ENCODE measurements around the gene VIPR1. TPM values are rescaled to one million over a fixed set of nuclear protein-coding genes. Genes with fewer than 3 reads are reported as not detected.

VIPR1 gene
- total RNA-seq, 2 donors from 2014 or later: 31.0 to 48.7 TPM

GRCh38 chr3:42468111-42468510 is 34.3 kb upstream of the VIPR1 start:
- no peak overlapping the region for H3K4me3 ChIP-seq
- no peaks in the 10 kb centered on the region for H3K36me3 ChIP-seq
- no peaks in the 10 kb centered on the region for H3K4me1 ChIP-seq (ENCODE audit: control insufficient read depth in 1 of 2, low read depth in 2 of 2)
- DNase-seq (ENCODE audit: low spot score): no peak
- no peak for ATAC-seq (ENCODE audit: insufficient number of reproducible peaks, low FRiP score, low read depth)
- TF ChIP-seq CTCF (IDR thresholded peaks at IDR 0.05): no peak
- H3K27ac ChIP-seq: no peak overlapping the region
- no peaks in the 10 kb centered on the region for H3K9me3 ChIP-seq
- H3K27me3 ChIP-seq (replicated peaks; ENCODE audit: insufficient read depth): no peaks in the 10 kb centered on the region

GRCh38 chr3:42472555-42472954 is 29.9 kb upstream of the VIPR1 start:
- Histone ChIP-seq H3K4me1 (ENCODE audit: control insufficient read depth in 1 of 2, low read depth in 2 of 2) (peaks cover 8 to 10% of the 10 kb centered on the region in 2 donors), H3K9me3 (no peaks in the 10 kb centered on the region), H3K27me3 (replicated peaks; ENCODE audit: insufficient read depth) (no peaks in the 10 kb centered on the region), H3K4me3 (no peak overlapping the region), H3K36me3 (no peaks in the 10 kb centered on the region), H3K27ac (no peak overlapping the region)
- no peak for ATAC-seq (ENCODE audit: insufficient number of reproducible peaks, low FRiP score, low read depth)
- no peak for DNase-seq (ENCODE audit: low spot score)
- TF ChIP-seq CTCF (IDR thresholded peaks at IDR 0.05): no peak

- Histone ChIP-seq H3K27me3 (replicated peaks; ENCODE audit: insufficient read depth) (no peaks in the 10 kb centered on the region), H3K4me1 (ENCODE audit: control insufficient read depth in 1 of 2, low read depth in 2 of 2) (peaks cover 8 to 10% of the 10 kb centered on the region in 2 donors), H3K27ac (no peak overlapping the region), H3K36me3 (no peaks in the 10 kb centered on the region), H3K4me3 (no peak overlapping the region), H3K9me3 (no peaks in the 10 kb centered on the region)
- no peak for DNase-seq (ENCODE audit: low spot score)
- TF ChIP-seq CTCF (IDR thresholded peaks at IDR 0.05): no peak
- no peak for ATAC-seq (ENCODE audit: insufficient number of reproducible peaks, low FRiP score, low read depth)
Measured at GRCh38 chr3:42473083-42473932, 29.1 kb upstream of the VIPR1 start.

GRCh38 chr3:42476225-42477125 is 26.0 kb upstream of the VIPR1 start:
- peaks cover 3% of the 10 kb centered on the region for H3K9me3 ChIP-seq
- no peaks in the 10 kb centered on the region for H3K36me3 ChIP-seq
- no peak for TF ChIP-seq CTCF (IDR thresholded peaks at IDR 0.05)
- no peaks in the 10 kb centered on the region for H3K27me3 ChIP-seq (replicated peaks; ENCODE audit: insufficient read depth)
- DNase-seq (ENCODE audit: low spot score): no peak
- ATAC-seq (ENCODE audit: insufficient number of reproducible peaks, low FRiP score, low read depth): peak; percentile 9
- peak overlapping the region in 1 of 2 donors; percentile 50 for H3K27ac ChIP-seq
- H3K4me3 ChIP-seq: no peak overlapping the region
- peaks cover 8 to 10% of the 10 kb centered on the region in 2 donors for H3K4me1 ChIP-seq (ENCODE audit: control insufficient read depth in 1 of 2, low read depth in 2 of 2)

GRCh38 chr3:42477696-42478095 is 24.7 kb upstream of the VIPR1 start:
- H3K4me3 ChIP-seq: no peak overlapping the region
- H3K4me1 ChIP-seq (ENCODE audit: control insufficient read depth in 1 of 2, low read depth in 2 of 2): peaks cover 8 to 10% of the 10 kb centered on the region in 2 donors
- no peak for ATAC-seq (ENCODE audit: insufficient number of reproducible peaks, low FRiP score, low read depth)
- H3K27ac ChIP-seq: no peak overlapping the region
- H3K36me3 ChIP-seq: no peaks in the 10 kb centered on the region
- DNase-seq (ENCODE audit: low spot score): no peak
- H3K9me3 ChIP-seq: peaks cover 12% of the 10 kb centered on the region
- H3K27me3 ChIP-seq (replicated peaks; ENCODE audit: insufficient read depth): no peaks in the 10 kb centered on the region
- TF ChIP-seq CTCF (IDR thresholded peaks at IDR 0.05): no peak

All from thoracic aorta (tissue), 2 donors.